ENCODE measurements around the gene TBC1D22A. TPM values are rescaled to one million over a fixed set of nuclear protein-coding genes. Genes with fewer than 3 reads are reported as not detected.

Gene TBC1D22A
- polyA plus RNA-seq, 4 donors: 17.7 to 26.4 (median 21.0) TPM

DNA sequence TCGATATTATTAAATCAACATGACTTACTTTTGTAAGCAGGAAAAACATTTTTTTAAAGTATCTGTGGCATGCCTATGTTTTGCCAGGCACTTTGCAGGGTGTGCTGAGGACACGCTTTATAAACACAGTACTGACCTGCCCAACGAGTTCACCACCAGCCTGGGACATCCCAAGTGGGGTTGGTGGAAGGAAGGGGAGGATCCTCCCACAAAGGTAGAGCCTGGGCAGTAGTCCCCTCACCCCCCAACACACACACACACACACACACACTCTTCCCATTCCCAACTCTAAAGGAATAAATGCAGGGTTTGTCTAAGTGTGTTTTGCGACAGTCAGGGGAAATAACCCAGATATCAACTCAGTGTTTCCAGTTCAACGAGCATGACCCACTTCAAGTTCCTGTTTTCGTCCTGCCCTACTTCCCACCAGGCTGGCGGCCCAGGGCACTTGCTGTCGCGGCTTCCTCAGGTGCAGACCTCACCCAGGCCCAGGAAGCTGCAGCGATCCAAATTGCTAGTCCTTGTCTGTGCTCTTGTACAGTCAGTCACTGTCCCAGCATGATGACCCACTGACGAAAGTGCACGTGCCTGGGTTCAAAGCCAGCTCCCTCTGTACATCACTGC lies 27.5 kb upstream of the TBC1D22A start:
- DNase-seq: peak in 1 of 2 donors; percentile 50

DNA sequence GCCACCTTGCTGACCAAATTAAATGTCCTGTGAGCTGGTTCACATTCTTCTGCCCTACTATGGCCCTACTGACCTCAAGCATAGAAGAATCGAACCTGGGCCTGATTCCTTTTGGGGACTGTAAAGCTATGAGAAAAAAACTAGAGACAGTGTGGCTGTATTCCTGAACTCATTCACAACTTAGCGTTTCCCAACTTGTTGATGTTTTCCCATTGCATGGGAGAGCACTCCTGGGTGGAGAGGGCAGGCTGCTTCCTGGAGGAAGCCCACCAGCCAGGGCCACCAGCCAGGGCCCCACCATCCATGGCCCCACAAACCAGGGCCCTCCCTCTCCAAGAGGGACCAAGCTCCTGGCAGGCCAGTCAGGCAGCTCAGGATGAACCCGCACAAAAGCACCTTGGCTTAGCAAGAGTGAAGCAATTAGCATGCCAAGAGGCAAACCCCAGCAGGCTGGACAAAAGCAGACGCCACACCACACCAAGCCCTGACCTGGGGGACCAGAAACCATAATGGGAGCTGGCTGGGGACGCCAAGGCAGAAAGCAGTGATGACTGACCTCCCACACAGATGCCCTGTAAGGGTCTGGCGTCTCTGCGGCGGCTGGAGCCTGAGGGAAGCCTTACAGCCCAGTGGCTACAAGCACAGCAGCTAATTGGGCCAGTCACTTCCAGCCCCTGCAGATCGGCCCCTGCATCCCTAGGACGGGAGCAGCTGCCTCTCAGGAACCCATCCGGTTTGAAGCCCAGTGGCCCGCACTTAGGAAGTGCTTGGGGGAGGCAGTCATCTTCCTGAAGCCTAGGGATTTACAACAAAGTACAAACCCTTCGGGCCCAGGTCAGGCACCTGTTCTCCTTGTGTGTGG lies 26.5 kb upstream of the TBC1D22A start:
- Histone ChIP-seq H3K36me3 (ENCODE audit: control insufficient read depth in 3 of 3, insufficient read depth in 2 of 3, low read depth in 1 of 3, low read length in 3 of 3) (peaks cover 0 to 40% (median 0%) of the 10 kb centered on the region in 3 donors), H3K27ac (ENCODE audit: low read depth in 1 of 3, low read length in 2 of 3) (peak overlapping the region; percentile 36 to 96 (median 87)), H3K9me3 (ENCODE audit: control insufficient read depth in 2 of 2, insufficient read depth in 1 of 2, low read depth in 1 of 2, low read length in 1 of 2) (no peaks in the 10 kb centered on the region), H3K27me3 (ENCODE audit: control insufficient read depth in 3 of 3, insufficient read depth in 3 of 3, low read length in 3 of 3) (no peaks in the 10 kb centered on the region), H3K4me1 (ENCODE audit: control insufficient read depth in 3 of 3, insufficient read depth in 2 of 3, low read depth in 1 of 3, low read length in 2 of 3) (peaks cover 13 to 70% (median 15%) of the 10 kb centered on the region in 3 donors), H3K4me3 (ENCODE audit: low read depth in 1 of 3, low read length in 3 of 3) (peak overlapping the region in 2 of 3 donors; percentile 64 to 96)
- DNase-seq (no peak), FAIRE-seq (no peak)
- 29 to 56% (median 52%) methylated on average over 13 of the region's 13 CpGs for WGBS, 3 donors

More for the DNA sequence above, 27.5 kb upstream of the TBC1D22A start:
- H3K27ac ChIP-seq (ENCODE audit: low read depth in 1 of 3, low read length in 2 of 3): peak overlapping the region; percentile 36 to 96 (median 87)
- no peaks in the 10 kb centered on the region for H3K9me3 ChIP-seq (ENCODE audit: control insufficient read depth in 2 of 2, insufficient read depth in 1 of 2, low read depth in 1 of 2, low read length in 1 of 2)
- H3K4me1 ChIP-seq (ENCODE audit: control insufficient read depth in 3 of 3, insufficient read depth in 2 of 3, low read depth in 1 of 3, low read length in 2 of 3): peaks cover 14 to 66% (median 19%) of the 10 kb centered on the region in 3 donors
- WGBS, 3 donors: 6 to 19% (median 6%) methylated on average over 12 of the region's 12 CpGs
- no peak for FAIRE-seq
- peaks cover 0 to 42% (median 0%) of the 10 kb centered on the region in 3 donors for H3K36me3 ChIP-seq (ENCODE audit: control insufficient read depth in 3 of 3, insufficient read depth in 2 of 3, low read depth in 1 of 3, low read length in 3 of 3)
- peak overlapping the region in 1 of 3 donors; percentile 96 for H3K4me3 ChIP-seq (ENCODE audit: low read depth in 1 of 3, low read length in 3 of 3)
- H3K27me3 ChIP-seq (ENCODE audit: control insufficient read depth in 3 of 3, insufficient read depth in 3 of 3, low read length in 3 of 3): no peaks in the 10 kb centered on the region

GRCh38 chr22:46736705-46737104 lies 25.7 kb upstream of the TBC1D22A start:
- peaks cover 0 to 40% (median 0%) of the 10 kb centered on the region in 3 donors for H3K36me3 ChIP-seq (ENCODE audit: control insufficient read depth in 3 of 3, insufficient read depth in 2 of 3, low read depth in 1 of 3, low read length in 3 of 3)
- H3K27ac ChIP-seq (ENCODE audit: low read depth in 1 of 3, low read length in 2 of 3): peak overlapping the region; percentile 36 to 96 (median 87)
- no peak for DNase-seq
- no peaks in the 10 kb centered on the region for H3K9me3 ChIP-seq (ENCODE audit: control insufficient read depth in 2 of 2, insufficient read depth in 1 of 2, low read depth in 1 of 2, low read length in 1 of 2)
- no peak for FAIRE-seq
- H3K4me1 ChIP-seq (ENCODE audit: control insufficient read depth in 3 of 3, insufficient read depth in 2 of 3, low read depth in 1 of 3, low read length in 2 of 3): peaks cover 13 to 70% (median 14%) of the 10 kb centered on the region in 3 donors
- H3K4me3 ChIP-seq (ENCODE audit: low read depth in 1 of 3, low read length in 3 of 3): peak overlapping the region; percentile 64 to 96 (median 90)
- WGBS, 3 donors: 11 to 43% (median 25%) methylated on average over 7 to 8 of the region's 8 CpGs
- H3K27me3 ChIP-seq (ENCODE audit: control insufficient read depth in 3 of 3, insufficient read depth in 3 of 3, low read length in 3 of 3): no peaks in the 10 kb centered on the region

DNA sequence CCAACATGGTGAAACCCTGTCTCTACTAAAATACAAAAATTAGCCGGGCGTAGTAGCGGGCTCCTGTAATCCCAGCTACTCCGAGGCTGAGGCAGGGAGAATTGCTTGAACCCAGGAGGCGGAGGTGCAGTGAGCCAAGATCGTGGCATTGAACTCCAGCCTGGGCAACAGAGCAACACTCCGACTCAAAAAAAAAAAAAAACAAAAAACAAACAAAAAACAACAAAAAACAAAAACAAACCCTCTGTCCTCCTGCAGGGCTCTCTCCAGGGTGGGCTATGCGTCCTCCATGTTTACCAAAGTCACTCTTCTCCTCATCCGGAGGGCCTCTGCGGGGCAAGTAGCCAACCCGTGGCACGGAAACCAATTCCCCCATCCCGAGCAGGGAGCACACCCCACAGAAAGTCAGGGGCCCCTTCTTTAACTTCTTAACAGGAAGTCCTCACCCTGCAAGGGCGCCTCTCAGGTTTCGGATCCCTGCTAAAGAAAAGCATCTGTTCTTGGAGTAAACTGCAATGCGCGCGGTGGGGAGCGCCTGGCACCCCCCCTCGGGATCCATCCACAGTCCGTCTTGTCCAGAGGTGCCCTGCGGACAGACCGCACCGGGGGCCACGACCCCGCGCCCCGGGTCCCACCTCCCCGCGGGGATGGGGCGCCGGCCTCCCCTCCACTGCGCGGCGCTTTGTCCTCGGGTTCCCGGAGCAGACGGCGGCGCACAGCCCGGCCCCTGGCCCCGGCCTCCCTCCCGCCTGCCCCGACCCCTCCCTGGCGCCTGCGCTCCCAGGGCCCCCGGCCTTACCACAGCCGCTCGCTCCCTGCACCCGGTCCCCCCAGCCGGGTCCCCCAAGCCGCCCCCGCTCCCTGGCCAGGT lies 25.1 kb upstream of the TBC1D22A start:
- H3K36me3 ChIP-seq (ENCODE audit: control insufficient read depth in 3 of 3, insufficient read depth in 2 of 3, low read depth in 1 of 3, low read length in 3 of 3): peaks cover 0 to 36% (median 0%) of the 10 kb centered on the region in 3 donors
- H3K27me3 ChIP-seq (ENCODE audit: control insufficient read depth in 3 of 3, insufficient read depth in 3 of 3, low read length in 3 of 3): no peaks in the 10 kb centered on the region
- DNase-seq (peak in 1 of 2 donors; percentile 77), FAIRE-seq (no peak)
- 2 to 3% (median 2%) methylated on average over 40 to 53 of the region's 53 CpGs for WGBS, 3 donors
- peak overlapping the region; percentile 68 to 96 (median 87) for H3K27ac ChIP-seq (ENCODE audit: low read depth in 1 of 3, low read length in 2 of 3)
- peak overlapping the region; percentile 64 to 96 (median 90) for H3K4me3 ChIP-seq (ENCODE audit: low read depth in 1 of 3, low read length in 3 of 3)
- H3K4me1 ChIP-seq (ENCODE audit: control insufficient read depth in 3 of 3, insufficient read depth in 2 of 3, low read depth in 1 of 3, low read length in 2 of 3): peaks cover 11 to 72% (median 17%) of the 10 kb centered on the region in 3 donors
- H3K9me3 ChIP-seq (ENCODE audit: control insufficient read depth in 2 of 2, insufficient read depth in 1 of 2, low read depth in 1 of 2, low read length in 1 of 2): no peaks in the 10 kb centered on the region

DNA sequence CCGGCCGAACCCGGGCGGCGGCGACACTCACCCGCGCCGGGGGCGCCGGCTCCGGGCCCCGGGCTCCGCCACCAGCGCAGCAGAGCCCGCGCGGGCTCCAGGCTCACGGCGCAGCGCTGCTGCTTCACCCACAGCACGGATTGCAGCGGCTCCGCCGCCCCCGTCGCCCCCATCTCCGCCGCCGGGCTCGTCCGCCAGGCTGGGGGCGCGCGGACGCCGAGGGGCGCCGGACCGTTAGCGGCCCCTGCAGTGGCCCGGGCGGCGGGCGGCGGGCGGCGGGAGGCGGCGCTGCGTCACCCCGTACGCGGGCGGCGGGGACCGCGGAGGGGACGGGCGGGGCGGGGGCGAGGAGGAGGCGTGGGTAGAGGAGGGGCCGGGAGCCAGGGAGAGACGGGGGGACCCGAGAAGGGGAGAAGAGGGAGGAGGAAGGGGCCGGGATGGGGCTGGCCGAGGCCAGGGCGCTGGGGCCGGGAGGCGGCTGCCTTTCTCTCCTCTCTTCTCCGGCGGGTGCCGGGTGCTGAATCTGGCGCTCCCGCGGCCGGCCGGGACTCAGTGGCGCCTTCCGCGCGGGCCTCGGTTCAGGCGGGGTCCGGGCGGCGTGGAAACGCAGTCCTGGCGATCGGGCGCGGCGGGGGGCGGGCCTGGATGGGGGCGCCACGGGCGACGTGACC lies 24.3 kb upstream of the TBC1D22A start, which contains the start of gene CERK:
TSS of gene CERK (minus strand) at position 277 of the 671 bp plus-strand sequence. CDS start at position 173, 104 bp downstream.
- Histone ChIP-seq H3K27ac (ENCODE audit: low read depth in 1 of 3, low read length in 2 of 3) (peak within 1 kb of the TSS; percentile 94 to 96 (median 96)), H3K36me3 (ENCODE audit: control insufficient read depth in 3 of 3, insufficient read depth in 2 of 3, low read depth in 1 of 3, low read length in 3 of 3) (peaks cover 0 to 32% (median 0%) of the 10 kb centered on the region in 3 donors), H3K4me1 (ENCODE audit: control insufficient read depth in 3 of 3, insufficient read depth in 2 of 3, low read depth in 1 of 3, low read length in 2 of 3) (peaks cover 11 to 74% (median 19%) of the 10 kb centered on the region in 3 donors), H3K27me3 (ENCODE audit: control insufficient read depth in 3 of 3, insufficient read depth in 3 of 3, low read length in 3 of 3) (no peaks in the 10 kb centered on the region), H3K9me3 (ENCODE audit: control insufficient read depth in 2 of 2, insufficient read depth in 1 of 2, low read depth in 1 of 2, low read length in 1 of 2) (peaks cover 0 to 2% of the 10 kb centered on the region in 2 donors), H3K4me3 (ENCODE audit: low read depth in 1 of 3, low read length in 3 of 3) (peak within 1 kb of the TSS; percentile 73 to 96 (median 90))
- WGBS, 3 donors: 1% methylated on average over 33 to 99 of the region's 99 CpGs
- DNase-seq (peak; percentile 72 to 89), FAIRE-seq (no peak)

GRCh38 chr22:46738647-46739093 lies 23.8 kb upstream of the TBC1D22A start:
- Histone ChIP-seq H3K27me3 (ENCODE audit: control insufficient read depth in 3 of 3, insufficient read depth in 3 of 3, low read length in 3 of 3) (no peaks in the 10 kb centered on the region), H3K9me3 (ENCODE audit: control insufficient read depth in 2 of 2, insufficient read depth in 1 of 2, low read depth in 1 of 2, low read length in 1 of 2) (peaks cover 0 to 3% of the 10 kb centered on the region in 2 donors), H3K4me3 (ENCODE audit: low read depth in 1 of 3, low read length in 3 of 3) (peak overlapping the region; percentile 73 to 96 (median 90)), H3K36me3 (ENCODE audit: control insufficient read depth in 3 of 3, insufficient read depth in 2 of 3, low read depth in 1 of 3, low read length in 3 of 3) (peaks cover 0 to 32% (median 0%) of the 10 kb centered on the region in 3 donors), H3K27ac (ENCODE audit: low read depth in 1 of 3, low read length in 2 of 3) (peak overlapping the region; percentile 94 to 96 (median 96)), H3K4me1 (ENCODE audit: control insufficient read depth in 3 of 3, insufficient read depth in 2 of 3, low read depth in 1 of 3, low read length in 2 of 3) (peaks cover 11 to 77% (median 19%) of the 10 kb centered on the region in 3 donors)
- DNase-seq (no peak), FAIRE-seq (no peak)
- 7 to 11% (median 7%) methylated on average over 18 to 20 of the region's 20 CpGs for WGBS, 3 donors

DNA sequence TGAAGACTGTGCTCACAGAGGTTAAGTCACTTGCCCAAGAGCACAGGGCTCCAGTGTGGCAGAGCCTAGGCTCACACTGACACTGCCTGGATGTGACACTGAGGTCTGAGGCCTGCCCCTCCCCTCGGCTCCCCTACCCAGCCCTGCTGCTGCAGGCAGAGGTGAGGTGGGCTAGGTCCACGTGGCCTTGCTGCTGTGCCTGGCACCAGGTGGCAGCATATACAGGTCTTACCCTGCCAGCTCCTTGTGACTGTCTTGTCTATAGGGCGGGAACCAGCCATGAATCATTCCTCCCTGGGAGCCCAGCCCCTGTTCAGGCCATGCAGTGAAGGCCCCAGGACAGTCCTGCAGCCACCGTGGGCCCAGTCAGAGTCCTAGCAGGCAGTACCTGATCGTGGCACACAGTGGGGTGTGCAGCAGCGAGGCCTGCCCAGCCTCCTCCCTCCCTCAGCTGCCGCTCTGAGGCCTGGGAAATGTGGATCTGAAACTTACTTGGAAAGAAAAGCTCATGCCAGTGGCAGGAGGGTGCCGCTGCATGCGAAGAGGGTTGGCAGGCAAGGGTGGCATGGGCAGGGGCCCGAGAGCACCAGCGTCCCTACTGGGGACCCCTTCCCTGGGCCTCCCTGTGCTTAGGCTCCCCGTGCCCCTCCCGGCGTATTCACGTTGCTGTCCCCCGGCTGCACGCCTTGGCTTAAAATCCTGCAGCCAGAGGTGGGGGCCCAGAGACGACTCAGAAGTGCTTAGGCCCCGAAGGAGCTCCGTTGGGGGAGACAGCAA lies 23.2 kb upstream of the TBC1D22A start:
- Histone ChIP-seq H3K27ac (ENCODE audit: low read depth in 1 of 3, low read length in 2 of 3) (peak overlapping the region; percentile 94 to 96 (median 96)), H3K27me3 (ENCODE audit: control insufficient read depth in 3 of 3, insufficient read depth in 3 of 3, low read length in 3 of 3) (no peaks in the 10 kb centered on the region), H3K36me3 (ENCODE audit: control insufficient read depth in 3 of 3, insufficient read depth in 2 of 3, low read depth in 1 of 3, low read length in 3 of 3) (peaks cover 0 to 32% (median 0%) of the 10 kb centered on the region in 3 donors), H3K4me3 (ENCODE audit: low read depth in 1 of 3, low read length in 3 of 3) (peak overlapping the region in 2 of 3 donors; percentile 73 to 96), H3K4me1 (ENCODE audit: control insufficient read depth in 3 of 3, insufficient read depth in 2 of 3, low read depth in 1 of 3, low read length in 2 of 3) (peaks cover 11 to 74% (median 19%) of the 10 kb centered on the region in 3 donors), H3K9me3 (ENCODE audit: control insufficient read depth in 2 of 2, insufficient read depth in 1 of 2, low read depth in 1 of 2, low read length in 1 of 2) (peaks cover 0 to 3% of the 10 kb centered on the region in 2 donors)
- 33 to 63% (median 47%) methylated on average over 20 of the region's 20 CpGs for WGBS, 3 donors
- FAIRE-seq (no peak), DNase-seq (peak; percentile 79 to 84)
